Cardiac muscle cell (in vitro differentiated cells and primary cell): Measurements from ENCODE around the gene LRRC37A3. TPM values are rescaled to one million over a fixed set of nuclear protein-coding genes. Genes with fewer than 3 reads are reported as not detected.
"Not testable (repeated sequence)": the region's sequence is repeated elsewhere in the genome, so short reads cannot be mapped to it uniquely, and the experiment has no call there.

Experiments
- DNase-seq, 2 donors: peaks; one replicate each; pipeline versions ENCODE4 v3.0.0 to v3.0.0-alpha.2; 2010 to 2017; ENCODE audit warnings: low read depth in 1 of 2, low spot score in 1 of 2
- H3K27ac ChIP-seq: fragments of 200-600 bp; sonication (generic); 2 replicates; pipeline ENCODE4 v1.5.1; 2016
- H3K27me3 ChIP-seq: fragments of 200-600 bp; sonication (generic); 2 replicates; pipeline ENCODE4 v1.6.0; 2016; ENCODE audit warnings: control low read depth
- H3K36me3 ChIP-seq: fragments of 200-600 bp; sonication (generic); 2 replicates; pipeline ENCODE4 v1.5.1; 2016; ENCODE audit warnings: control low read depth
- H3K4me1 ChIP-seq: fragments of 200-600 bp; sonication (generic); 2 replicates; pipeline ENCODE4 v1.8.1; 2017; ENCODE audit warnings: low read depth, mild to moderate bottlenecking, mixed run types
- H3K4me3 ChIP-seq: fragments of 200-600 bp; sonication (generic); 2 replicates; pipeline ENCODE4 v1.5.1; 2016; ENCODE audit warnings: mild to moderate bottlenecking
- H3K9me3 ChIP-seq: fragments of 200-600 bp; sonication (generic); 2 replicates; pipeline ENCODE4 v1.5.1; 2017; ENCODE audit warnings: low read depth, mild to moderate bottlenecking, control low read depth
- polyA plus RNA-seq: library from polyadenylated mRNA; unstranded; fragments of >200 nt; fragmentation: Nextera tagmentation; extraction: Ambion mirVana; gene quantifications from 2 replicates; pipeline ENCODE4 v1.2.1, GENCODE V29; 2016
- total RNA-seq: library from RNA; depleted of rRNA; stranded (reverse); fragments of >200 nt; gene quantifications from 2 replicates; pipeline ENCODE4 v1.2.3, GENCODE V29; 2016
- TF ChIP-seq, protein P1 (sequence below): IDR thresholded peaks from 2 replicates; pipeline ENCODE4 v1.5.1; 2012; ENCODE audit warnings: low read depth, mild to moderate bottlenecking, low read length

LRRC37A3 gene
- total and polyA plus RNA-seq, 2 experiments from 2014 or later, result 3.3 to 6.4 TPM

DNA sequence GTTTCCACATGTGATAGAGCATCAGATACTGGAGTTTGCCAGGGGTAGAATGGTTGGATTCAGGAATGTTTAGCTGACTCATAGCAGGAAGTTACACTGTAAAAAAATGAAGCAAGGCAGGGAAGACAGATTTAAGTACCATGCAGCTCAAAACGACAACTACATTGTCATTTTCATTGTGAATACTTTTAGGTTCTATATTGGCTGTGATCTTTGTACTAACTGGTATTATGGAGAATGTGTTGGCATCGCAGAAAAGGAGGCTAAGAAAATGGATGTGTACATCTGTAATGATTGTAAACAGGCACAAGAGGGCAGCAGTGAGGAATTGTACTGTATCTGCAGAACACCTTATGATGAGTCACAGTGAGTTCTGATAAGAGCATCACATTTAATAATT is 8.2 kb upstream of the LRRC37A3 start:
- not testable (repeated sequence) for H3K27ac ChIP-seq, H3K27me3 ChIP-seq, H3K36me3 ChIP-seq, H3K4me1 ChIP-seq, H3K4me3 ChIP-seq, H3K9me3 ChIP-seq
- TF ChIP-seq, protein P1, sequence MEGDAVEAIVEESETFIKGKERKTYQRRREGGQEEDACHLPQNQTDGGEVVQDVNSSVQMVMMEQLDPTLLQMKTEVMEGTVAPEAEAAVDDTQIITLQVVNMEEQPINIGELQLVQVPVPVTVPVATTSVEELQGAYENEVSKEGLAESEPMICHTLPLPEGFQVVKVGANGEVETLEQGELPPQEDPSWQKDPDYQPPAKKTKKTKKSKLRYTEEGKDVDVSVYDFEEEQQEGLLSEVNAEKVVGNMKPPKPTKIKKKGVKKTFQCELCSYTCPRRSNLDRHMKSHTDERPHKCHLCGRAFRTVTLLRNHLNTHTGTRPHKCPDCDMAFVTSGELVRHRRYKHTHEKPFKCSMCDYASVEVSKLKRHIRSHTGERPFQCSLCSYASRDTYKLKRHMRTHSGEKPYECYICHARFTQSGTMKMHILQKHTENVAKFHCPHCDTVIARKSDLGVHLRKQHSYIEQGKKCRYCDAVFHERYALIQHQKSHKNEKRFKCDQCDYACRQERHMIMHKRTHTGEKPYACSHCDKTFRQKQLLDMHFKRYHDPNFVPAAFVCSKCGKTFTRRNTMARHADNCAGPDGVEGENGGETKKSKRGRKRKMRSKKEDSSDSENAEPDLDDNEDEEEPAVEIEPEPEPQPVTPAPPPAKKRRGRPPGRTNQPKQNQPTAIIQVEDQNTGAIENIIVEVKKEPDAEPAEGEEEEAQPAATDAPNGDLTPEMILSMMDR, result peak; percentile 45
- DNase-seq, result peak; percentile 71 to 77

DNA sequence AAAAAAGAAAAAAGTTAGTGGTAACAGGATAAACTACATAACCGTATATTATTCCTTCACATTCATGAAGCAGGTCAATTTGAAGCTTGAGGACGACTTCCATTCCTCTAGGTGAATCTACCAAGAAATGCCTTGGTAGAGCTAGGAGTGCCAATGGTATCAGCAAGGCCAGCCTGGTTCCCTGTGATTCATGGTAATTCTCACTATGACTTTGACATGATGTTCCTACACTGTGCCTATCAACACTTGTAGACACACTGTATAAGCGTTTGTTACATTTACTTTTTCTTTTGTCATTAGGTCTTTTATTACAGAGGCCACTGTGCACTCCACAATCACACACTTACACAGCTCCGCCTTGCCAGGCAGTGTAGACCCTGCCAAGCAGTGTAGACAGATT is 7.2 kb upstream of the LRRC37A3 start:
- DNase-seq, H3K36me3 ChIP-seq, H3K9me3 ChIP-seq: not testable (repeated sequence)

DNA sequence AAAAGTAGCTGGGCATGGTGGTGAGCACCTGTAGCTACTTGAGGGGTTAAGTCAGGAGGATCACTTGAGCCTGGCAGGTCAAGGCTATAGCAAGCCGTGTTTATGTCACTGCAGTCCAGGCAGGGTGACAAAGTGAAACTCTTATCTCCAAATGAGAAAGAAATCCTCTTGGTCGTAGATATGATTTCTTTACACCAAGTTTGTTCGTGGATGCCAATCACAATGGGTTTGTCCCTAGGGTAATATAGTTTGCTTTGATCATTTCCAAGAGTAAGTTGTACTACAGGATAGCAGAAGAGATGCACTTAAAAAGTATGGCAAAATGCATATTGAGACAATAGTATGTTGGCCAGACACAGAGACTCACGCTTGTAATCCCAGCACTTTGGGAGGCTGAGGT is 6.0 kb upstream of the LRRC37A3 start:
- not testable (repeated sequence) for H3K4me1 ChIP-seq, DNase-seq, H3K36me3 ChIP-seq, H3K9me3 ChIP-seq, H3K27ac ChIP-seq, H3K4me3 ChIP-seq, H3K27me3 ChIP-seq

More for the DNA sequence above, 7.2 kb upstream of the LRRC37A3 start:
- not testable (repeated sequence) for H3K27me3 ChIP-seq, H3K27ac ChIP-seq, H3K4me3 ChIP-seq, H3K4me1 ChIP-seq

DNA sequence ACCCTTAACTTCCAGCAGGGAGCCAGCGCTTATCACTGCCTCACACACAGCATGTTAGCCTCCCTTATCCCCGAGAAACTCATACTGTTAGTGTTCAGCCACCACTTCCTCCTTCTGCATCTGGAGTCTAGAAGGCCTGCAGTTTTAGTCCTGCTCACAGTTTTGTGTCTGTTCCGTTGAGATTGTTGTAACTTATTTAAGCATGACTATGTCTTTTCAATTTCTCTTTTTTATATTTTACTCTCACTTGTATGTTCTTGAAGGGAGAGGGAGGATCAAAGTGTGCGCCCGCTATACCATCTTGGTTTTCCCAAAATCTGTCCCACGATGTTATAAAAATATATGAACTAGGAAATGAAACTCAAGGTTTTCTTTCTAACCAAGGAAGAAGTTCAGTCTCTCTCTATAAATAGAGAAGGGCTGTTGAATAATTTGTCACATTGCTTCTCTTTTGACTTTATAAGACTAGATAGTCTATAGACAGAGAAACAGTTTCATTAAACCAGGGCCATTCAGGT is 3.8 kb upstream of the LRRC37A3 start:
- H3K36me3 ChIP-seq, H3K27me3 ChIP-seq, H3K27ac ChIP-seq, H3K4me3 ChIP-seq, H3K9me3 ChIP-seq, H3K4me1 ChIP-seq: not testable (repeated sequence)
- peak in 1 of 2 donors; percentile 39 for DNase-seq

DNA sequence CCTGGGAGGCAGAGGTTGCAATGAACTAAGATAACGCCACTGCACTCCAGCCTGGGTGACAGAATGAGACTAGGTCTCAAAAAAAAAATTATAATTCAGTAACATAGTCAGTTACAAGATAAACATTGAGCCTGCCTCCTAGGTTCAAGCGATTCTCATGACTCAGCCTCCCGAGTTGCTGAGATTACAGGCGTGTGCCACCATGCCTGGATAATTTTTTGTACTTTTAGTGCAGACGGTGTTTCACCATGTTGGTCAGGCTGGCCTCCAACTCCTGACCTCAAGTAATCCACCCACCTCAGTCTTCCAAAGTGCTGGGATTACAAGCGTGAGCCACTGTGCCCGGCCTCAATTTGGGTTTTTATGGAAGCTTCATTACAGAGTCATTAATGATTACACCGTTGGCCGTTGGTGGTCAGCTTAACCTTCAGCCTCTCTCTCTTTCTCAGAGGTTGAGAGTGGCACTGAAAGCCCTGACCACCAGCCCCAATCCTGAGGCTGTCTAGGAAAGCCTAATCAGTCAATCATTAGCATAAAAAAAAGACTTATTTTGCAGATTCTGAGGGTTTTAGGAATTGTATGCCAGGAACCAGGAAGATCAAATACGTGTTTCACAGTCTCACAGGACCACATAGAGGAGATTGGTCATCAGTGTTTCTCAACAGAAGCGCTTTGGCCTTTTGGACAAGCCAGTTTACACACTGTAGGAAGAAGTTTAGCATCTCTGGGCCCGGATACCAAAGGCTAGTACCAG is 1.3 kb upstream of the LRRC37A3 start:
- TF ChIP-seq, protein P1, result no peak
- DNase-seq, result no peak

DNA sequence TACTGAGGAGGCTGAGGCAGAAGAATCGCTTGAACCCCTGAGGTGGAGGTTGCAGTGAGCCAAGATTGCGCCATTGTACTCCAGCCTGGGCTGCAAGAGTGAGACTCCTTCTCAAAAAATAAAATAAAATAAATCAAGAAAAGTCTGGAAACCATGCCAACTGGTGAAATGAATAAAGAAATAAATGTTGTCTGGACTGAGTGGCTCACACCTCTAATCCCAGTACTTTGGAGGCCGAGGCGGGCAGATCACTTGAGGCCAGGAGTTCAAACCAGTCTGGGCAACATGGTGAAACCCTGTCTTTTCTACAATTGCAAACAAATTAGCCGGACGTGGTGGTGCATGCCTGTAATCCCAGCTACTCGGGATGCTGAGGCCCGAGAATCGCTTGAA is 744 bp upstream of the LRRC37A3 start:
- H3K9me3 ChIP-seq, result no peaks in the 10 kb centered on the region
- H3K4me3 ChIP-seq, result peak overlapping the region; percentile 66
- H3K27ac ChIP-seq, result no peak overlapping the region
- H3K4me1 ChIP-seq, result no peaks in the 10 kb centered on the region
- H3K27me3 ChIP-seq, result no peaks in the 10 kb centered on the region
- TF ChIP-seq, protein P1, result no peak
- no peaks in the 10 kb centered on the region for H3K36me3 ChIP-seq
- peak in 1 of 2 donors; percentile 23 for DNase-seq

More for the DNA sequence above, 1.3 kb upstream of the LRRC37A3 start:
- no peak overlapping the region for H3K27ac ChIP-seq
- no peaks in the 10 kb centered on the region for H3K4me1 ChIP-seq
- H3K36me3 ChIP-seq, result no peaks in the 10 kb centered on the region
- no peak overlapping the region for H3K4me3 ChIP-seq
- H3K9me3 ChIP-seq, result no peaks in the 10 kb centered on the region
- H3K27me3 ChIP-seq, result no peaks in the 10 kb centered on the region

DNA sequence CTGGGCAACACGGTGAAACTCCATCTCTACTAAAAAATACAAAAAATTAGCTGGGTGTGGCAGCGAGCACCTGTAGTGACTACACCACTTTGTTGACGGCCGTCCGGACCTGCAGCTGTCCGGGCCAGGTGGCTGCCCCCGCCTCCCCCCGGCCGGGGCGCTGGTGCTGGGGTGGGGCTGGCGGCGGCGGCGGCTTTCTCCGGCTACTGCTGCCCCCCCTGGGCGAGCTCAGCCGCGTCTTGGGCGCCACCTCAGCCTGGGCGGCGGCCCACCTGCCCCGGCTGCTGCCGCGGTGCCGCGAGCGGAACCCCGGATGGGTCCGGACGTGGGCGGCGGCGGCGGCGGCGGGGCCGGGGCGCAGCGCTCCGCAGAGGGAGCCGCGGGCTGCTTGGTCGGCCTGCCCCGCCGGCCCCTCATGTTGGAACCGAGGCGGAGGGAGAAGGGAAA is 413 bp downstream of the LRRC37A3 start:
- not testable (repeated sequence) for H3K9me3 ChIP-seq, H3K4me1 ChIP-seq, DNase-seq, H3K27me3 ChIP-seq, H3K36me3 ChIP-seq
- peak overlapping the region; percentile 66 for H3K4me3 ChIP-seq
- peak overlapping the region; percentile 98 for H3K27ac ChIP-seq

DNA sequence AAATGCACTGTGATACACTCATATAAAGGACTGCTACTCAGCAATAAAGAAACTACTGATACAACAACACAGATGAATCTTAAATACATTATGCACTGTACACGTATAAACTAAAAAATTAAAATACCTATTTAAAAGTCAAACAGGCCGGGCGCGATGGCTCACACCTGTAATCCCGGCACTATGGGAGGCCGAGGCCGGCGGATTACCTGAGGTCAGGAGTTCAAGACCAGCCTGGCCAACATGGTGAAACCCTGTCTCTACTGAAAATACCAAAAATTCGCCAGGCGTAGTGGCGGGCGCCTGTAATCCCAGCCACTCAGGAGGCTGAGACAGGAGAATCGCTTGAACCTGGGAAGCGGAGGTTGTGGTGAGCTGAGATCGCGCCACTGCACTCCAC is 1.7 kb downstream of the LRRC37A3 start:
- not testable (repeated sequence) for DNase-seq, H3K36me3 ChIP-seq, H3K4me3 ChIP-seq, H3K27ac ChIP-seq, H3K4me1 ChIP-seq, H3K9me3 ChIP-seq, H3K27me3 ChIP-seq

DNA sequence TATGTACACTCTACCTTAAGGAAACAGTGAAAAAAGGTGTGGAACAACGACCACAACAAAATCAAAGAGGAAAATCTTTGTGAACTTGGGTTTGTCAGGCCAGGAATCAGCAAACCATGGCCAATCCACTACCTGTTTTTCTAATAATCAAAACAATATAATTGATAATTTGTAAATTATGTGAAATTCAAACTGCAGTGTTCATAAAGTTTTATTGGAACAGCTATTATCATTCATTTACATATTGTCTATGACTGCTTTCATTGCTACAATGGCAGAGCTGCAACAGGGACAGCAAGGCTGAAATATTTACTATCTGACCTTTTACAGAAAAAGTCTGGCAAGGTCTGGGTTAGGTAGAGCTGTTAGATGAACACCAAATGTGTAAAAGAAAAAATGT is 4.0 kb downstream of the LRRC37A3 start:
- not testable (repeated sequence) for H3K4me3 ChIP-seq, H3K4me1 ChIP-seq, DNase-seq, H3K27me3 ChIP-seq, H3K9me3 ChIP-seq, H3K36me3 ChIP-seq, H3K27ac ChIP-seq

DNA sequence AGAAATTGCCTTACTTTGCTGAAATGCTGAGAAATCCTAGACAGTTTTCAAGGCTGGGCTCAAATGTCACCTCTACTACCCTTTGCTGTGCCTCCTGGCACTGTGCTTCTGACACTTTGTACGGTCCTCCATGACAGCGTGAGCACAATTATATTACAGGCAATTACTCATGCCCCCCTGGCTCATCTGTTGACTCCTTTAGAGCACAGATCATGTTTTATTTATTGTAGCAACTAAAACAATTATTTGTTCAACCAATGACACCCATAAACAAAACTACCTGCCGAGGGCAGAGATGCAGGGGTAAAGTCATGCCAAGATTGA is 9.1 kb downstream of the LRRC37A3 start:
- not testable (repeated sequence) for H3K27me3 ChIP-seq, H3K4me3 ChIP-seq, H3K27ac ChIP-seq, H3K36me3 ChIP-seq, H3K4me1 ChIP-seq, DNase-seq, H3K9me3 ChIP-seq

DNA sequence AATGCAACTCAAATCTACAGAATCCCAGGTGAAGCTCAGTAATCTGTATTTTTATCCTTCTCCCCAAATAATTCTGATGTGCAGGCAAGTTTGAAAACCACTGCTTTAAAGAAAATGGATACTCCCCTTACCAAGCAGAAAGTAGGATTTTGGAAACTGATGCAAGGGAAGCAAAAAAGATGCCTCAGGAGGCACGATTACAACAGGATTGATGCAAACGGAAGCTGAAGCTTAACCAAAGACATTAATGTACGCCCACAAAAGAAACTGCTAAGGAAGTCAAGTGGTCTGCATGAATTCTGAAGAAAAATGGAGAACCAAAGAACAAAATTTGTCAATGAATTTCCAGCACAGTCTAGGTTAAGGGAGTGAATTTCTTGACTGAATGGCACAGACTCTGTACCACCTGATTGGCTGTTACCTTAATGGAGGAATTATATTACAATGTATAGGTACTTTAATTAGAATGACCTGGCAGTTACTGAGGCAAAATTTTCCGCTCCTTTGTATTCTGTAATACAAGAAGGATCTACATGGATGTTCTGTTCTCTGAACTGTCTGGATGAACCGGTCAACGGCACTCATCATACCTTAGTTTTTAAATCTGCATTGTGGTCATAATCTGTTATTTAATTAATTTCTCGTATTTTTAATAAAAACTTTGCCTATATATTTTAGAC is 9.6 kb downstream of the LRRC37A3 start:
- not testable (repeated sequence) for H3K27me3 ChIP-seq, H3K4me3 ChIP-seq, H3K36me3 ChIP-seq, H3K4me1 ChIP-seq, H3K9me3 ChIP-seq, DNase-seq, H3K27ac ChIP-seq
